HG03571 (cell line): ENCODE results near the gene PLCB1.
"Not testable (repeated sequence)": the region's sequence is repeated elsewhere in the genome, so short reads cannot be mapped to it uniquely, and the experiment has no call there.

ENCODE experiments used
- ATAC-seq: cut with Tn5 transposase; IDR thresholded peaks from one replicate; pipeline ENCODE4 v1.9.1; 2021; ENCODE audit not compliant: unreplicated experiment

The PLCB1 gene

DNA sequence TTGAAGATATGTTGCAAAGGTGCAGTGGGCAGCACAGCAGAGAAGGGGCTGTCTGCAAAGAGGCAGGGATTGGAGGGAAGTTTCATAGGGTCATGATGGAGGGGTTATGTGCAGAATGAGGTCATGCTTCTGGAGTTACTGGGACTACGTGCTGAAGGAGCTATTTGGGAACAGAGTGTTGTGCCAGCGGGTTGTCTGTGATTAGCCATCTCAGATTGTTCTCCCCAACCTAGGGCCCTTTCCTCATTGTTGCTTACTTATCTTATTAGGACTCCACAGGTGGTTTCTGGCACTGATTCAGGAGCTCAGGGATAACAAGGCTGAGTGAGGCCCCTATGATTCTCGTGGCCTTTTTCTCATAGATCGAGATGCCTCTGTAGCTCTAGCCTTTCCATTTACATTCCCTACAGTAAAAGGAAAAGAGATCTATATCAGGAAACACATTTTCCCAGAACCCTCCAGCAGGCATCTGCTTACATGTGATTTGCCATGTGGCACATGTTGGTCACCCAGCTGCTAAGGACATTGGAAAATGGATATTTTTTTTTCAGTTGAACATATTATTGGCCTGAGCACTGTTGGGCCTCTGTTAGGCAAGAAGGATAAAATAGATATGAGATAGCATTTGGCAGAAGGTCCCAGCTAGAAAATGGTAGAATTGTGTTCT, 507.2 kb downstream of the PLCB1 start:
- ATAC-seq: no peak

- no peak for ATAC-seq
Measured at GRCh38 chr20:8640461-8640860, 508.4 kb downstream of the PLCB1 start.

- ATAC-seq: no peak
Measured at GRCh38 chr20:8642247-8642646, 510.2 kb downstream of the PLCB1 start.

- ATAC-seq: not testable (repeated sequence)
Measured at GRCh38 chr20:8644468-8644867, 512.4 kb downstream of the PLCB1 start.

- ATAC-seq: no peak
Measured at GRCh38 chr20:8645326-8645725, 513.3 kb downstream of the PLCB1 start.

GRCh38 chr20:8646033-8646441, 514.0 kb downstream of the PLCB1 start:
- no peak for ATAC-seq

DNA sequence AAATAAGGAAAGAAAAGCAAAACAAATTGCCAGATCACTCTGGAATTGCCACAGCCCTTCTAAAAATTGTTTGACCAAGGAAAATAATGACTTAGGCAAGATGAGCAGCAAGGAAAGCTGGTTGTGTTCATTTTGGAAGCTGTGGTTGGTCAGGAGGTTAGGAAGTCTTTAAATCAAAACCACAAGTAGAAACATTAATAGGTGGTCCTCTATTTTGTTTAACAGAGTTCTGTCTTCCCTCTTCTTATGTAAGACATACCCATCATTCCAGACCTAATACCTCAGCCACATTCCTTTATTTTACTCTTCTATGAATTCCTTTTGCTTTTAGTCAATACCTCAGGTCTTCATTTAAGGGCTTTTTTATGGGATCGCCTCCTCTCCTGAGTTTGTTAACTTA, 514.6 kb downstream of the PLCB1 start:
- no peak for ATAC-seq

GRCh38 chr20:8647961-8648441, 515.9 kb downstream of the PLCB1 start:
- no peak for ATAC-seq

DNA sequence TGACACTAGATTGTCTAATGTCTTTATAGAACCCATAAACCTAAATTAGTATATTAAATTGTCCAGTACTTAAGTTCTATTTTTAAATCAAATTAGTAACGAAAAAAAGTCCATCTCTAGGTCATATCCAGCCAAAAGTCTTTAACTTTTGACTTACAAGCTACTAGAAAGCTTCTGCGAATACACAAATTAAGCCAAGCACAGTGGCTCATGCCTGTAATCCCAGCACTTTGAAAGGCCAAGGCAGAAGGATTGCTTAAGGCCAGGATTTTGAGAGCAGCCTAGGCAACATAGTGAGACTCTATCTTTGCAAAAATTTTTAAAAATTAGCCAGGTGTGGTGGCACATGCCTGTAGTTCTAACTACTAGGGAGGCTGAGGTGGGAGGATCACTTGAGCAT, 516.4 kb downstream of the PLCB1 start:
- no peak for ATAC-seq

DNA sequence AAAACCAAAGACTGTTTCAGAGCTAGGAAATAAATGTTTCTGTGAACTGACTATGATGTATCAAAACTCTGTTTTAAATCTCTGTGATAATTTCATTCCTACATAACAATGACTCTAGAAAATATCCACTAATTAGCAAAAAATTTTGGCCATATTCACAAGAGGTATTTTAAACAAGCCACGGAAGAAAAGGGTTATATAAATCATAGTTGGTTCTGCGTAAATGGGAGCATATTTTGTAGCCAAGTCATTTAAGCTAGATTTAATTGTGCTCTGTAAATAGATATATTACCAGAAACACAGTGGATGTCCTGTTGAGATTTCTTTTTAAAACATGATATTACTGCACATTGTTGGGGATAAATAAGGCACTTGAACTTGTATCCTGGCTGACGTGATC, 520.3 kb downstream of the PLCB1 start:
- no peak for ATAC-seq

GRCh38 chr20:8654486-8654885, 522.4 kb downstream of the PLCB1 start:
- no peak for ATAC-seq

GRCh38 chr20:8656335-8656734, 524.3 kb downstream of the PLCB1 start:
- no peak for ATAC-seq

GRCh38 chr20:8657664-8658063, 525.6 kb downstream of the PLCB1 start:
- no peak for ATAC-seq

DNA sequence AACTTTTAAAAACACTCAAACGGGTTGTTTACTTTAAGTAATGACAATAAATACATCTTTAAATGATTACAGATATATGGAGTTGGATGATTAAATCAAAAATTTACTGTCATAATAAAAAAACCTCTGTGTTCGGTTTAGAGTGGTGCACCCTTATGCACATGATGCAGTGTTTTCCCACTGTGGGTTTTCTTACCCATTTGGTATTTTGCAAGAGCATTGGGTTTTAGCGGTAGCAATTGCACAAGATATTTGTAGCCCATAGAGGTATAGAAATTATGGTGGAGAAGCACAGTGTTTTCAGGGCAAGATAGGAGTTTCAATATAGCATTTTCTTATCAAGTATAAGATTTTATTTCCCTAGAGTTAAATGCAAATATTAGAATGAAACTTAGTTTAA, 526.0 kb downstream of the PLCB1 start:
- ATAC-seq: no peak

- no peak for ATAC-seq
Measured at GRCh38 chr20:8661229-8661952, 529.3 kb downstream of the PLCB1 start.

DNA sequence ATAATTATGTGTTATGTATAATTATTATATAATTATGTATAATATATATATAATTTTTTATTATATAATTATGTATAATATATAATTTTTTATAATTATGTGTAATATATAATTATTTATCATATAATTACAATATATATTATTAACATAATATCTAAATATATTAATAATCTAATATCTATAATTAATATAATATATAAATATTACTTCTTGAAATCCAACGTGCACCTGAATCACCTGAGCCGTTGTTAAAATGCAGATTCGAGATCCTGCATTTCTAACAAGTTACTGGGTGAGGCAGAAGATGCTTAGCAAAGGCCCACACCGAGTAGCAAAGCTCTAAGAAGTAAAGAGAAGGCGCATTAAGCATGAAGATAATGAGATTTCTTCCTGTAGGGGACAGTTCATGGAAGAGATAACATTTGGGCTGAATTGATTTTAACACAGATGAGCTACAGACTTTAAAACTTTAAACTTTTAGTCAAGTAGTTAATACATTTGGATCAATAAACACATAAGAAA, 530.4 kb downstream of the PLCB1 start:
- ATAC-seq: no peak

GRCh38 chr20:8663424-8663823, 531.4 kb downstream of the PLCB1 start:
- ATAC-seq: no peak

DNA sequence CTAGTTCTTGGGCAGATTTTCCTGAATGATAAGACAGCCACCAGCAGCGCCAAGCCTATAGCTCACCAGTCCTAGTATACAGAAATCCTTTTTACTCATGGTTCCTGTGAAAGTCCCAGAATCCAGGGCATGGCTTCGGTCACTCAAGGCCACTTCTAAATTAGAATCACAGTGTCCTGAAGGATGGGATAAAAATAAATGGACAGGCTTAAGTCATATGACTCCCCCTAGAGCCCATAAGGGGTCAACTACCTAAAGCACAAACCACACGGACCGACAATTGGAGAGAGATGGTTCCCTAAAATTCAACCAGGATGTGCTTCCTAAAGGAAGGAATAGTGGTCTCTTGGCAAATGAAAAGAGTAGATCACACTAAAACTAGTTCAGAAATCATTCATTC, 532.7 kb downstream of the PLCB1 start:
- ATAC-seq: no peak

GRCh38 chr20:8667306-8667705, 535.2 kb downstream of the PLCB1 start:
- ATAC-seq: no peak

GRCh38 chr20:8670207-8670892, 538.3 kb downstream of the PLCB1 start:
- no peak for ATAC-seq

DNA sequence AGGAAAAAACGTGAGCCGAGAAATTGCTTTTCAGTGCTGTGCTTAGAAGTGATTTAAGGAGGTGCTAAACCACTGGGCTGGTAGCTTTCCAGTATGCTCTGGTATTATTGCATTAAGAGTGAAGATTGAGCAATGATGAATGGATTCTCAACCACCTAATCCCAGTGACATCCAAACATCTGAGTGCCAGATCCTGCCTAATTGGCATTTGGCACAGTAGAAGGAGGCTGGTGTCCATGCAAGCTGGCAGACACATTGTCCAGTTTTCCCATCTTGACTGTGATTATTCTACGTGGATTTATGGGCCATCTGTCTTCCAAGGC, 538.8 kb downstream of the PLCB1 start:
- no peak for ATAC-seq

GRCh38 chr20:8671370-8671961, 539.4 kb downstream of the PLCB1 start:
- ATAC-seq: no peak
